ENCODE data around the gene DAG1.

The DAG1 gene

DNA sequence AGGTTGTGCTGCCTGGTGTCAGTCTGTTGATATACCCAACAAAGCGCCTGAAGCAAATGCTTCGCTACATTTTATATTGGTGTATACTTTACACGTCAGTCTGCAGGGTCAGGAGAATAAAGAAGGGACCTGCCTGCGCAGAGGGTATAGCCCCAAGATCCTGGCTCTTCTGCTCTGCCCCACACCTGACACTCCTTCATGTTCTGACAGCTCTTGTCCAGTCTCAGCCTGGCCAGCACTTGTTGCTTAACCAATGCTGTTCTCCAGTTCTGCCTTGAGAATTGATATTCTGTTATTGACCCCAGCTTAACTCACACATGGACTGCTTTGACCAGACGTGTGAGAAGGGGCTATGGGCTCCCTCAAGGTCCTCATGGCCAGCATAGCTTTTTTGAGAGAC is 48.4 kb downstream of the DAG1 start:
- DNase-seq: no peak

- DNase-seq: no peak
Observed at GRCh38 chr3:49519296-49519695, 49.2 kb downstream of the DAG1 start.

GRCh38 chr3:49519916-49520385 is 49.9 kb downstream of the DAG1 start:
- no peak for DNase-seq

- no peak for DNase-seq
Observed at GRCh38 chr3:49523756-49524747, 54.0 kb downstream of the DAG1 start.

DNA sequence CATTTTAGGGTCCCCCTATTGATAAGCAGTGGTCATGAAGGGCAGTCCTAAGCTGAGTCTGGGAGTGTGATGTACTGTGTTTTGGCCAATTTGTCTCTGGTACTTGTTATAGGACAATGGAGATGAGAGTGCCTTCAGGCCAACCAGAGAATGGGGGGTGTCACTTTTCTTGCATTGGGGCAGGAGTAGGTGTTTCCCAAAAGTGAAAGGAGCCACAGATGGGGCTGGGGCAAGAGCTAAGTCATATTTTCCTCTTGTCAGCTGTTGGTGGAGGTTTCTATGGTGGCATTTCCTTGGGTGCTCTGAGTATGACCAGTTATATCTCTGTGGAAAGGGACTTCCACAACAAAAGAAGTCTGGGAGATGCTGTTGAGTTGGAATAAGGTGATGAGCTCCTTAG is 59.5 kb downstream of the DAG1 start:
- no peak for DNase-seq

DNA sequence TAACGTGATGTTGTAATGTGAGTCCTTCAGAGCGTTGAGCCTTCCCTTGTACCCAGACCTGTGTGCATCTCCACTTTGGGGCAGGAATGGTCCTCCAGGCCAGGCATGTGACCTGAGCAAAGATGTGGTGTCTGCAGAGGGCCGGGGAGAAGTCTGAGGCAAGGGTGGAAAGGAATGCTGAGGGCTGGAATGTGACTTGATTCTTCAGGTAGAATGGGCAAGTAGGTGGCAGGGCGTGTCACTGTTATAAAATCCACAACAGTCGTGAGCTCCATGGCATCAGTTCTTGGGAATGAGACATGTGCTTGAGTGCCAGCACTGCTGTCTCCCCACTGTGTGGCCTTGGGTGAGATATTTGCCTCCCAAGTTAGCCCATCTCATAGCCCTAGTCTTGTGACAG is 60.2 kb downstream of the DAG1 start:
- DNase-seq: no peak

DNA sequence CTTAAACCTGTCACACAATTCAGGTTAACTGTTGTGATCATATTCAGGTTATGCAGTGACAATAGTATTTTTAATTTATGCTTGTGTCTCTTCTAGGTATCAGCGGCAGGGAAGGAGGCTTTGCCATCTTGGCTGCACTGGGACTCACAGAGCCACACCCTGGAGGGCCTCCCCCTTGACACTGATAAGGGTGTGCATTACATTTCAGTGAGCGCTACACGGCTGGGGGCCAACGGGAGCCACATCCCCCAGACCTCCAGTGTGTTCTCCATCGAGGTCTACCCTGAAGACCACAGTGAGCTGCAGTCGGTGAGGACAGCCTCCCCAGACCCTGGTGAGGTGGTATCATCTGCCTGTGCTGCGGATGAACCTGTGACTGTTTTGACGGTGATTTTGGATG is 60.6 kb downstream of the DAG1 start:
- DNase-seq: no peak

- no peak for DNase-seq
Observed at GRCh38 chr3:49531218-49531617, 61.2 kb downstream of the DAG1 start.

DNA sequence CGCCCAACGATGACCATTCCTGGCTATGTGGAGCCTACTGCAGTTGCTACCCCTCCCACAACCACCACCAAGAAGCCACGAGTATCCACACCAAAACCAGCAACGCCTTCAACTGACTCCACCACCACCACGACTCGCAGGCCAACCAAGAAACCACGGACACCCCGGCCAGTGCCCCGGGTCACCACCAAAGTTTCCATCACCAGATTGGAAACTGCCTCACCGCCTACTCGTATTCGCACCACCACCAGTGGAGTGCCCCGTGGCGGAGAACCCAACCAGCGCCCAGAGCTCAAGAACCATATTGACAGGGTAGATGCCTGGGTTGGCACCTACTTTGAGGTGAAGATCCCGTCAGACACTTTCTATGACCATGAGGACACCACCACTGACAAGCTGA is 61.6 kb downstream of the DAG1 start:
- DNase-seq: no peak

GRCh38 chr3:49533031-49533430 is 63.0 kb downstream of the DAG1 start:
- no peak for DNase-seq

DNA sequence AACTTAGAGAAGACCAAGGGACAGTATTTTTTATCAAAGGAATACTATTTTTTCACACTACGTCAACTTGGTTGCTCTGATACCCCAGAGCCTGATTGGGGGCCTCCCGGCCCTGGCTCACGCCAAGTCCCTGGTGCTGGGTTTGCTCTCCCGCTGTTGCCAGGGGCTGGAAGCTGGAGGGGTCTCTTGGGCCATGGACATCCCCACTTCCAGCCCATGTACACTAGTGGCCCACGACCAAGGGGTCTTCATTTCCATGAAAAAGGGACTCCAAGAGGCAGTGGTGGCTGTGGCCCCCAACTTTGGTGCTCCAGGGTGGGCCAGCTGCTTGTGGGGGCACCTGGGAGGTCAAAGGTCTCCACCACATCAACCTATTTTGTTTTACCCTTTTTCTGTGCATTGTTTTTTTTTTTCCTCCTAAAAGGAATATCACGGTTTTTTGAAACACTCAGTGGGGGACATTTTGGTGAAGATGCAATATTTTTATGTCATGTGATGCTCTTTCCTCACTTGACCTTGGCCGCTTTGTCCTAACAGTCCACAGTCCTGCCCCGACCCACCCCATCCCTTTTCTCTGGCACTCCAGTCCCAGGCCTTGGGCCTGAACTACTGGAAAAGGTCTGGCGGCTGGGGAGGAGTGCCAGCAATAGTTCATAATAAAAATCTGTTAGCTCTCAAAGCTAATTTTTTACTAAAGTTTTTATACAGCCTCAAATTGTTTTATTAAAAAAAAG is 63.9 kb downstream of the DAG1 start:
- DNase-seq: no peak

DNA sequence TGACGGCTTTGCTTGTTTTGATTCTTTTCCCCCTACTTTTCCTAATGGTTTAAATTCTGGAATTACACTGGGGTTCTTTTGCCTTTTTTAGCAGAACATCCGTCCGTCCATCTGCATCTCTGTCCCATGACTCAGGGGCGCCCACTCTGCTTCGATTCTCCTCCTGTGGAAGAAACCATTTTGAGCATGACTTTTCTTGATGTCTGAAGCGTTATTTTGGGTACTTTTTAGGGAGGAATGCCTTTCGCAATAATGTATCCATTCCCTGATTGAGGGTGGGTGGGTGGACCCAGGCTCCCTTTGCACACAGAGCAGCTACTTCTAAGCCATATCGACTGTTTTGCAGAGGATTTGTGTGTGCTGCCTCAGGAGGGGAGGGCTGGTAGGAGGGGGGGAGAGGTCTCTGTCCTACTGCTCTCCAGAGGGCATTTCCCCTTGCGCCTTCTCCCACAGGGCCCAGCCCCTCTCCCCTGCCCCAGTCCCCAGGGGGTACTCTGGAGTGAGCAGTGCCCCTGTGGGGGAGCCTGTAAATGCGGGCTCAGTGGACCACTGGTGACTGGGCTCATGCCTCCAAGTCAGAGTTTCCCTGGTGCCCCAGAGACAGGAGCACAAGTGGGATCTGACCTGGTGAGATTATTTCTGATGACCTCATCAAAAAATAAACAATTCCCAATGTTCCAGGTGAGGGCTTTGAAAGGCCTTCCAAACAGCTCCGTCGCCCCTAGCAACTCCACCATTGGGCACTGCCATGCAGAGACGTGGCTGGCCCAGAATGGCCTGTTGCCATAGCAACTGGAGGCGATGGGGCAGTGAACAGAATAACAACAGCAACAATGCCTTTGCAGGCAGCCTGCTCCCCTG is 64.7 kb downstream of the DAG1 start:
- DNase-seq: peak; percentile 85

DNA sequence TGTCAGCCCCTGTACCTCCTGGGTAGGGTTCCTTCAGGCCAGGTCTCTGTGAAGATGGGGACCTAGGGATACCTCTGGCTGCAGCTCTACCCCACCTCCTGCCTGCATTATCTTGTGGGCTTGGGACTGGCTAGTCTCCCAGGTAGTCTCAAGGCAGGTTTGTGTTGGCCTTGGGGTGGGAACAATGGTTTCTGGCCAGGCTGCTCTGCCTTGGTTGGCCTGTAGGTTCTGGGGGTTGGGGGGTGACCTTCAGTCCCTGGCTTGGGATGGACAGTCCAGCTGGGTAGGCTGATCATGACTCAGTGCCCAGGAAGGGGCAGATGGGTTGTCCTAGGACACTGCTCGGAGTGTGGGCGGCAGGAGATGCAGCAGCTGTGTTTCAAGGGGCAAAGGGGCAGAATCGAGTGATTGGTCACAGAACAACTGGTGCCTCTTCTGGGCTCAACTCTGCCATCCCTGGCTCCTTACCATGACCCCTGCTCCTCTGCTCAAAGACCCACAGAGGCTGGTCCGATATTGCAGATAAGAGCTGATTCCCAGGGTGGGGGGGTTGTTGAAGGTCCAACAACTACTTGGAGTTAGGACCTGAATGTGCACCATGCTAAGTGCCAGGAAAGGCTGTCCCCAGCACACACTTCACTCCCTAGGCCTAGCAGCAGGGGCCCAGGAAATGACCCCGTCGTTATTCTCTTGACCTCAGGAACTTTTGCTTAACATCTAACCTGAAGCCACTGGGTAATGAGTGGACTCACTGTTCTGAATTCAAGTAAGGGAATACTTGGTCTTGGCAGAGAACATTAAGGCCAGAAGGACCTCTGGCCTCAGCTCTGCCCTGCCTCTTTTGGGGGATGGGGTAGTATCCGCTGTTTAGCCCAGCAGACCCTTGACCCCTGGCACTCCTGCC is 66.2 kb downstream of the DAG1 start:
- DNase-seq: no peak

- no peak for DNase-seq
Observed at GRCh38 chr3:49536875-49537533, 66.9 kb downstream of the DAG1 start.

- DNase-seq: peak; percentile 77
Observed at GRCh38 chr3:49539659-49540560, 69.8 kb downstream of the DAG1 start.

DNA sequence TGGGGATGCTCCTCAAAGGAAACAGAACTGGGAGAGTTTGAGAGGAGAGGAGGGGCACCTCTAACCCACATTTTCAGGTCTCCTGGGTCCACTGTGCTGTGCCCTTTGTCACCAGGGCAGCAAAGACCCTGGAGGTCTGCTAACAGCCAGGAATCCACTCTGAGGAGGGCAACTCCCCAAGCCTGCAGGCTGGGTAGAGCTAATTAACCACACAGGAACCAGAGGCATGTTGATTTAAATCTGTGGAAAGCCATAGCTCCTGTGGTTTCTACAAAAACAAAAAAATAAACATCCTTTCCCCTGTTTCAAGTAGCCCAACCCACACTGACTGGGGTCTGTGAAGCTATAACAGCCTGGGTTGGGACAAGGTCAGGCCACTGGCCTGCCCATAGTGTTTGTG is 82.0 kb downstream of the DAG1 start:
- no peak for DNase-seq

GRCh38 chr3:49553324-49553691 is 83.2 kb downstream of the DAG1 start:
- DNase-seq: no peak

DNA sequence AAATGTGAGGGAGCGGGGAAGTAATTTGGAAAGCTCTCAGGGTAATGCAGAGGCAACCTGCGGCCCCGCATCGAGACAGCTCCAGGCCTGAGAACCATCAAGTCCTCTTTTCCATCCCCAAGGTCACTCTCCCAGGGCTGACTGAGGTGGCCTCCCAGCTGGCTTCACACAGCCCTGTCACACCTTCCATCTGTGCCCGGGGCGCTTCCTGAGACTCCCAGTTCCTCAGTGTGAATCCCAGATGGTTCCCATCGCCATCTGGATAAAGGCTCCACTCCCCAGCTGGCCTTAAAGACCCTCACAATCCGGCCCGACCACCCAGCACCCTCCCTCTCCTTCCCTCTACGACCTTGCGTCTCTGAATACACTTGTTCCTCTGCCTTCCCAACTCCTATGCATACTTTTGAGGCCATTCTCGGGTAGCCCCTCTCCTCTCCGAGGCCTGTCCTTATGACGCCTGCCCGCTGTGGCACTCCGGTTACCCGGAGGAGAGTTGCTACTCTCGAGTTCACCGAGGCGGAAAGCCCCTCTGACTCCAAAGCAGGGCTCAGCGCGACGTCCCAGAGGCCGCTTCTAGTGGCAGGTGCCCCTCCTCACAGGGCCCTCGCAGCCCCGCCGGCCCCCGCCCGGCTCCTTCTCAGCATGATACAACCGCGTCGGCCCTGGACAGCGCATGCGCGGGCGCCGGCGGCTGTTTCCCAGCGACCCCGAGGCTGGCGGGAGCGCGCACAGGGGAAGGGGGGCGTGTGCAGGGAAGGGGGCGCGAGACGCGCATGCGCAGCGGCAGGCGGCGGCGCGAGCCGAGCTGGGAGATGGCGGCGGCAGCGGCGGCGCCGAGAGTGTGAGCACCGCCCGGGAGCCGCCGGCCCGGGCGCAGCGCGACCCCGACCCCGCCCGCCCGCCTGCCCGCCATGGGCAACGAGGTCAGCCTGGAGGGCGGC is 83.9 kb downstream of the DAG1 start, which contains the start of gene BSN:
TSS of gene BSN (plus strand) at position 786 of the 941 bp plus-strand sequence. CDS start at position 912, 126 bp downstream.
- DNase-seq: peak; percentile 70
